Fibroblast of skin of left quadriceps (primary cell): ENCODE results near the gene SORCS2.

Source experiments
- DNase-seq, 2 experiments: peaks; one replicate each; pipeline ENCODE4 v3.0.0-alpha.2; 2013; ENCODE audit warnings: low read depth in 2 of 2

Gene SORCS2

DNA sequence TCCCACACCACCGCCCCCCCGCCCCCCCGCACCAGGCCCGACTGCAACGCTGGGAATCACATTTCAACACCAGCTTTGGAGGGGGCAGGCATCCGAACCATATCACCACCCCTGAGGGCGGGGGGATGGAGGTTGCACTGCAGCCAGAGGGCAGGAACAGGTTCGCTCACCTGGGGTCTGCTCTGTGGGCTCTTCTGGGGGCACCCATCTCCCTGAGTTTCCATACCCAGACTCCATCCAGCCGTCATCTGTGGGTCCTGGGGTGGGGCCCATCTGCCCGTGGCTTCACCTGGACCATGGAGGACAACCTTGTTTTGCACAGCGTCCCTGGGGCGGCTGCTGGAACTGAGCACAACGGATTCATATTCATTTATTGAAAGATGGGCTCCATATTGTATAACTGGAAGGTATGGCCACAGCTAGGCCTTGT is 235.5 kb downstream of the SORCS2 start:
- DNase-seq: no peak

DNA sequence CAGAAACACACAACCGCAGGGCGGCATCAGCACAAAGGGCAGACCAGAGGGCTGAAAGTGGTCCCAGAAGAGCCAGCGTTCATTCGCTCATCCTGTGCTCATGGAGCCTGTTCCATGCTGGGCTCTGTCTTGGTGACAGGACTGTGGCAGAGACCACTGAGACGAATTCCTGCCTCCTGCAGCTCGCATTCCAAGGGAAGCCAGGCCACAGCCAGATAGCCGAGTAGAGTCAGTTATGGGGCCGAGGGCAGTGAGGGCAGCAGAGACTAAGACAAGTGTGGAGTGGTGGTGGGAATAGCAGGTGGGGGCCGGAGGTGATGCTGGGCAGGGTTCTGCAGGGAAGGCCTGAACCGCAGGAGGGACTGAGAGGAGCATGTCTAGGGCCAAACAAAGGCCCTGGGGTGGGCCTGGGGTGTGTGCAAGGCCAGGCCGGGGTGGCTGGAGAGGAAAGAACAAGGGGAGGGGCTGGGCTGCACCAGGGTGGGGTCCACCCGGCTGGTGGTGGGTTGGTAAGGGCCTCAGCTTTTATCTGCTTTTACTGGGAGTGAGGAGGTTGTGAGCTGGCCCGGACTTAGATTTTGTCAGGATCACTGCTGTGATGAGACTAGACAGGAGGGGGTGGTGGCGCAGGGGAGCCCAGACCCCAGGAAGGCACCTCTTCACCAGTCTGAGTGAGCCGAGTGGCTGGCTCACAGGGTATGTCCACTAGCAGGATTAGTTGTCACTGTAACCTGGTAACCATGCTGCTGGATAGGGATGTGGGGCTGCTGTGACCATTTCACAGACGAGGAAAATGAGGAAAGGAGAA is 236.1 kb downstream of the SORCS2 start:
- DNase-seq: no peak

DNA sequence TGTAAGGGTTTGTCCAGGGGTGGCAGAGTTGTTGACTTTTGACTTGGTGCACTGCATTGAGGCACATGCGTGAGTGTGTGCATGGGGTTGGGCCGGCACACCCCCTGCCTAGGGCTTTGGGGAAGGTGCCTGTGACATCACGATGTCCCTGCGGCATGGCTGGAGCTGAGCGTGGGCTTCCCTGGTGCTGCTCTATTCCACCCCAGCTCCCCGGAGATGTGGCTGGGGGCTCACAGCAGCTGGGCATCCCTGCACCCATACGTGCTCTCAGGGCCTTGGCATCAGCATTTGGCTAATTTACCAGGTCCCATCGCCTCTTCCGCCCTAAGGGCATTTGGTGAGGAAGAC is 236.7 kb downstream of the SORCS2 start:
- DNase-seq: no peak

DNA sequence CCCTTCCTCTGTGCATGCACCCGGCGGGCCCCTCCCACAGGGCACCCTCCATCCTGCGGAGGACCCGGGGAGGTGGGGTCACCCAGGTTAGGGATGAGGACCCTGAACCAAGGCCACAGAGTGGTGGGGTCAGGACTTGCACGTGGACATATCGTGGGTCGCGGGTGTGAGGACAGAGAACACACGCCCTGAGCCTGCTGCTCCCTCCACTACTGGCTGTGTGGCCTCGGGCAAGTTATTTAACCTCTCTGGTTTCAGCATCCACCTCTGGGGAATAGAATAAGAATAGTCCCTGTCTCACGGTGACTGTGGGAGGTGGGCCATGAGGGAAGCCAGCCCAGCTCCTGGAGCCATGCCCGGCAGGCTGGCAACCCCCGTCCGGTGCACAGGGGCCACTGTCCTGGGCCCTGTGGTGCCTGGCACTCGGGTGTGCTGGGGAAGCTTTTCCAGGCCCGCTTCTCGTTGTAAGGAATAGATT is 237.3 kb downstream of the SORCS2 start:
- no peak for DNase-seq

DNA sequence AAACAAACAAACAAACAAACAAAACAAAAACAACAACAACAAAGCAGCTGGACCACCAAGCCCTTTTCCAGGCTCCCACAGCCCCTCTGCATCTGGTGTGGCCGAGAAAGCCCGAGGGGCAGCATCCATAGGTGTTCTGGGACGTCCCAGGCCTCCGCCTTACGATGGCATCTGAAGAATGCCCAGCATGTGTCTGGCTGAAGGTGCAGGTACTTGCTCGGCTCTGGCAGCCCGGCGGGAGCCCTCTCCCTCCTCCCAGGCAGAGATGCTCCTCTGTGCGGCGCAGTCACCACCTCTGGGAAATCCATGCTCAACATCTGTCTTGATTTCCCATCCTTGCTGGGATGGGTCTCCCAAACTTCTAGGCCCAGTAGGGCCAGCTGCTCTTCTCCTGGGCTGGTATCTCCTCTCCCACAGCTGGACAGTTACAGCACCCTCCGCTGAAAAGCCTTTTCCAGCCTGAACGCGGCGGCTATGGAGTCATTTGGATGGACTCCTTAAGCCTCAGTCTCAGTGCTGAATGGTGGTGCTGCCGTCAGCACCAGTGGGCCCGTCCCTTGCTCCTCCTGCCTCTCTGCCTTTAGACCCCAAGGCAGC is 238.1 kb downstream of the SORCS2 start:
- DNase-seq: no peak

DNA sequence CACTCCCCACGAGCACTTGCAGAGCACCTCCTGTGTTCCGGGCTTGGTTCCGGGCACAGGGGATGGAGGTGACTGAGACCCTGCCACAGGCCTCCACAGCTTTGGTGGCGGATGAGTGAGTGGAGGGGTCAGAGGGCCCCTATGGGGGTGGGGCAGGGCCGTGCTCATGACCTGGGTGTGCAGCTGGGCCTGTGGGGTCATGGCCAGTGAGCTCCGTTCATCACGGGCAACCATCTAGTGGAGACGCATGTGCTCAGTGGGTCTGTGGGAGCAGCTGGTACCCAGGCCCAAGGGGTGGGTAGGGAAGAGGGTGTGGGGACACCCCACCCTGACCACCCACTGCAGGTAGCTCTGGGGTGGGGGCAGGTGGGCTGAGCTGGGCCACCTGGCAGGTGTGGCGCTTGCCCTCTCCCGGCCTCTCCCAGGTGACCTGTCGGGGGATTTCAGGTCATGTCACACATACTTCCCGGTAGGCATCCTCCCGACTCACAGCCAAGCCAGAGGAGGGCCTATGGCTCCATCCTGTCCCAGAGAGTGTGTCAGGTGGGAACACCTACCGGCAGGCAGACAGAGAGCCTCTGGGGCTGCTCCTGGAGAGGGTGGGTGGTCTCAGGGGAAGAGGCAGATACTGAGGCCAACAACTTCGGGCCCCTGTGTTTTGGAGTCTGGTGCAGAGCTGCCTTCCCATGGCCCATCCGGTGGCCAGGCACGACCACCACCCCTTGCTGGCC is 238.8 kb downstream of the SORCS2 start:
- DNase-seq: no peak

DNA sequence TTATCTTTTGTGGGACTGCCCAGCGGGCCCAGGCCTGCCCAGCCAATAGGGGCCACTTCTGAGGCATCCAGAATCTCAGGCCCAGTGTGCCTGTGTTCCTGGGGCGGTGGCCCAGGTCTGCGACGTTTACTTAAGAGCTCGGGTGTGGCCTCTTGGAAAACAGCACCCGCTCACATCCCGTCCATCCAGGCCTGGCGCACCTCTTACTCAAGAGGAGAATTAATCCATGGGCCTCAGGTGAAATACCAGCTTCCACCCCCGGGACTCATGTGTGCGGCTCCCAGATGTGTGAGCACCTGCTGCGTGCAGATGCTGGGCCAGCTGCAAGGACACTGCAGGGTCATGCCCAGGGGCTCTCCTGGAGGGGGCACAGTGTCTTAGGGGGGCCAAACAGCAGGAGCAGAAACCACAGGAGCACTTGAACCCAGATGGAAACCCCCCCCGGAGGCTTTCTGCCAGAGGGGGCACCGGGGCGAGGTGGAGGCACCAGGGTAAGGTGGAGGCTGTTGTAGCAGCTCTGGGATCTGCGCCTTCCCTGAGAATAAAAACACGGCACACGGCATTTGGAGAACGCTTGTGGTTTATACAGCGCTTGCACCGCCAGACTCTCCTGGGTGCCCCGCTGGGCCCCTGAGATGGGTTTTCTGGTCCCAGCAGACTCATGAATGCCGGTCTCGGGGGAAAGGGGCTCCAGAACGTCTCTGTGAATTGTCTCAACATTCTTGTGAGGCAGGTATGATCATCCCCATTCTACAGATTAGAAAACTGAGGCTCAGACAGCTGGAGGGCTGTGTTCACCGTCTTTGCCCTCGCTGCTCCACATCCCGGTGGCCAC is 239.6 kb downstream of the SORCS2 start:
- DNase-seq: no peak

DNA sequence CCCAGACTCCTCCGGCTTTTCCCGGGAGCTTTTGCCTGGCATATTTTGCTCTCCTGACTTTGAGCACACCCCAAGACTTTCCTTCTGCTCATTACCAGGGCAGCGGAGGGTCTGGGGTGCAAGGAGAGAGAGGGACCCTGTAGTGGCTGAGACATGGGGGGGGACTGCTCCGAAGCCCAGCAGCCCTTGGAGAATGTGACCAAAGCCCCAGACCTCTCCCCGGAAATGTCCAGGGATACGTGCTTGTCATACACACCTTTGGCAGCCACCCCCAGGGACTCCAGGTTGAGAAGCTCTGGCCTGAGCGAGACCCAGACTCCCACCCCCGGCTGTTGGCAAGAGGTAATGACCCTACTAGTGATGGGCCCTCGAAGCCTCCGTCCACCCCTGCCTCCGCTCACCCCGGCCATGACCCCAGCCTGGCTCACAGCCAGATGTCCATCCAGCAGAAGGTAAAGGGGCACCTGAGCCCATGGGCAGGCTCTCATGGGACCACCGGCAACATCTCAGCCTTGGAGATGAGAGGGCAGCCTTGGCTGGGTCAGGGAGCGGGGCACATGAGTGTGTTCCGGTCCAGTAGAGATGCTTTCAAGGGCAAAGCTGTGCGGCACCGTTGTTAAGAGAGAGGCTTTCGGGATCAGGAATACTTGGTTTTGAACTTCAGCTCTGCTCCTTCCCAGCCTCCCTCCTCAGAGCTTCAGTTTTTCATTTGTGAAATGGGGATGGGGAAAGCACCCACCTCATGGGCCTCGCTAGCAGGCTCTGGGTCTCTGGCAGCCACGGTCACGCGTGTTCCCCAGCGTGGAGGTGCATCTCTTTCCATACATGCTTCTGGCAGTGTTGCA is 240.4 kb downstream of the SORCS2 start:
- DNase-seq: no peak

DNA sequence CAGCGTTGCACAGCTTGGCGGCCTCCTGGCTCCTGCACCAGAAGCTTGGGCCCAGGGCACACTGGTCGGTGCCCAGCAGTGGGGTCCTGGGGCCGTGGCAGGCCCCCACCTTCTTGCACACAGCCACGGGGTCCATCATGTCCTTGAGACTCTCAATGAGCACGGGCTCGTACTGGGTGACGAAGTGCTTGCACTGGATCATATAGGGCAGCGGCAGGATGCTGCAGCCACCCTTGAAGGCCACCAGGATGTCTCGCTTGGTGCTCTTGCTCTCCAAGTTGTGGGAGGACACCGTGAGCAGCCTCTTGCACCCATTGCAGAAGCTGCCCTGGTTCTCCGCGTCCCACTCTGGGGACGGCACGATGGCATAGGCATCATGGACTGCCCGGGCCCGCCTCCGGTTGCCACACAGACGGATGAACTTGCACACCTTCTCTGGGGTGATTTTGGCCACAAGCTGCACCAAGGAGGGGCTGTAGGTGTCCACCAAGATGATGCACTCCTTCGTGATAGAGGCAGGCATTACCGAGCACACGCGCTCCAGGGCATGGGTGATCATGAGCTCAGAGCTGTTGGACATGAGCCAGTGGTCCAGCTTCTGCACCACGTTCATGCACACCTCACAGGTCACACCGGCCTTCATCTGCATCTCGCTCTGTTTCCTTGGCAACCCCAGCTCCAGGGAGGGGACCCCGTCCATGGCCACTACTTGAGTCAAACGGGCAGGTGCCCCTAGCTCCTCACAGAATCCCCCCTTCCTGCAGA is 241.2 kb downstream of the SORCS2 start:
- DNase-seq: no peak

DNA sequence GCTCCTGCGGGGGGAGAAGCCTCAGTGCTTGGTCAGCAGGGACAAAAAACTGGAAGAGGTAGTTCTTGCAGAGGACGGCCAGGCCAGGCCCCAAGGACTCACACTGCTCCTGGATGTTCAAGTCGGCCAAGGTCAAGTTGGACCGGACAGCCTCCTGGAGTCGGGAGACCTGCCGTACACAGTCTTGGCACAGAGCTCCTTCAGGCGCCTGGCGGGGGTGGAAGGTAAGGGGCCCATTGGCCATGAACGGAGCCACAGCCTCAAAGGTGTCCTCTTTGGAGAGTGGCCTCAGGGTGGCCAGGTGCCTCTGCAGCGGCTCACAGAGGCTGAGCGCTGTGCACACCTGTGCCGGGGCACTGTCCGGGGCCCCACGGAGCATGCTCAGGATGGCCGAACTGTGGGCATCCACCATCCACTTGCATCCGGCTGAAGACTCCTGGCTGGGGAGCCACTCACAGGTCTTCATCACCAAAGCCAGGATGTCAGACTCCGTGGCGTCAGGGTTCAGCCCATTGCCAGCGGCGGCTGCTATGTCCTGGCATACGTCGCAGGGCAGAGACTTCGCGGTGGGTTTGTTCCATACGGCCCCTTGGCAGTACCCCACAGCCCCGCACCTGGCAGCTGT is 241.9 kb downstream of the SORCS2 start:
- no peak for DNase-seq

DNA sequence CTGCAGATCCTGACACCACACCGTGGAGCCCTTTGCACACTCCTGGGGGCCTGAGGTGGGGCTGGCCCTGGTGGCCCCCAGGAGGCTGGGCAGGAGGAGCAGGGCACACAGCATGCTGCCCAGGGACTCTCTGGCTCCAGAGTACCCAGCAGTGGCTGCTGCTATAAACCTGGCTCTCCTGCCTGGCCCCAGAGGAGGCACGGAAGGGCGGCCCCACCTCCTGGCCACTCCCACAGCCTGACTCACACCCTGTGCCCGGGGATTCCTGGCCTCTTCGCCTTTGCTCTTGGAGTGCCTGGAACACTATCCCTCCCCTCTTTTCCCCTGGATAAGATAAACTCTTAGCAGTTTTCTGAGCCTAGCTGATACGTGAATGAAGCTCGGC is 242.4 kb downstream of the SORCS2 start, which contains the start of gene PSAPL1:
Gene PSAPL1 (minus strand): TSS at position 165 of the 385 bp plus-strand sequence. CDS start 51 bp downstream, at position 114.
- DNase-seq: no peak

DNA sequence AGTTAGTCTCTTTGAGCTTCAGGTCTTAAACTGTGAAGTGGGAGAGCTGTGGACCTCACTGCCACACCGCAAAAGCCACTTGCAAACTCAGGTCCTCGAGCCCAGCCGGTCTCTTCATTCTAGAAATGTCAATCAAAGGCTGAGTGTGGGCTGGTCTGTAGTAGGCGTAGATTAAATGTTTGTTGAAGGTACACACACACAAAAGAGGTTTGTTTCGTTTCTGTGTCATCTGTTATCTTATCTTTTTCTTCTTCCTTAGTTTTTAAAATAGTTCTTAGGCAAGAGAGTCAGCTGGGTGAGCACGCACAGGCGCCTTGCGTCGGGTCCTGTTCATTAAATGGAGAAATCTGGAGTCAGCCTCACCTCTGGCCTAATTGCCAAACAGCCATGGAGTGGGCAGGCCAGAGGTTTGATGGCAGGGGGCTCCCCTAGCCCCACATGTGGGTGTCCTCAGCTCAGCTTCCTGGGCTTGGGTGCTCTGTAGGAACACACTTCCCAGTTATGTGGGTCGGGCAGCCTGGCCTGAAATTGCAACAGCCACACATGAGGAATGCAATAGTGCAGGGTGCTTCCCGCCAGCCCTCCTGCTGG is 243.2 kb downstream of the SORCS2 start:
- DNase-seq: no peak

DNA sequence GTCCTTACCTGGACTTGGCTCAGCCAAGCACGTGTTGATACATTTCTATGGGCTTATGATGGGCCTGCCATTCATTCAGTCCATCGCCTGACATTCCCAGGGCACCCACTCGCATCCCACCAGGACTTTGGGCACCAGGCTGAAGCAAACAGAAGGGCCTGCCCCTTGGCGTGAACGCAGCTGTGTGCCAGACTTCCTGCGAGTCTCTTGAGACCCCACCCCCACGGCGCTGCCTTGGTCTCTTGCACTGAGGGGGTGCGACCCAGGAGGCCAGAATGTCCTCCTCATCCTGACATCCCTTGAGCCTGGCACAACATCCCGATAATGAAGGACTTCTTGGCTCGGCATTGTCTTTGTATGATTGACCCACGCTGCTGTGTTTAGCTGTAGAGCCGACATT is 243.9 kb downstream of the SORCS2 start:
- DNase-seq: no peak

DNA sequence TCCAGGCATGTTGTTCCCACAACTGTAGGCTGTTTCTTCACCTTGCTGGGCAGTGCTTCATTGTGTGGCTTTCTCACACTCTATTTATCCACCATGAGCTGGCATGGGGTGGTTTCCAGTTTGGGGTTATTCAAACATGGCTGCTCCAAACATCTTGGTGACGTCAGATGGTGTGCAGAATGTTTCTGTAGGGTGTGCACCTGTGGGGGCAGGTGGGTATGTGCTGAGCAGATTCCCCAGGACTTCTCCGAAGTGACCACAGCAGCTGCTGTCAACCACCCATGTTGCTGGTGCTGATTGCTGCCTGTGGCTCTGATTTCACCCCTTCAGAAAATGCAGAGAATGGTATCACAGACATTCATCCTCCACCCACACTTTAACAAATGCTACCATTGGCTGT is 247.4 kb downstream of the SORCS2 start:
- DNase-seq: no peak

DNA sequence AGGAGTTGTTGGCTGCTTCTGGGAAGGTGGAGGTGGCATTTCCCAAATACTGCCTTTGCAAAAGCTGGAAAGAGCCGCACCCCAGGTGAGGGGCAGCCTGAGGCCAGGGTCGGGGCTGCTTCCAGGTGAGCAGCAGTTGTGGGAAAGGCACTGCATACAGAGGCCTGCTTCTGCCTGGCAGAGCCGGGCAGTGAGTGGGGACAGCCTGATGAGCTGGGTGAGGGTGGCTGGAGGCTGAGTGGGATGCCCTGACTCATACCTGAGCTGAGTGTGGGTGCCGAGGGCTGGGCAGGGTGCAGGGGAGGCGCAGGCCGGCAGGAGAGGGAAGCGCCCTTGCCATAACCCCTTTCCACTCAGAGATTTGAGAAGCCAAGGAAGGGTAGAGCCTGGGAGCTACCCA is 248.9 kb downstream of the SORCS2 start:
- no peak for DNase-seq

DNA sequence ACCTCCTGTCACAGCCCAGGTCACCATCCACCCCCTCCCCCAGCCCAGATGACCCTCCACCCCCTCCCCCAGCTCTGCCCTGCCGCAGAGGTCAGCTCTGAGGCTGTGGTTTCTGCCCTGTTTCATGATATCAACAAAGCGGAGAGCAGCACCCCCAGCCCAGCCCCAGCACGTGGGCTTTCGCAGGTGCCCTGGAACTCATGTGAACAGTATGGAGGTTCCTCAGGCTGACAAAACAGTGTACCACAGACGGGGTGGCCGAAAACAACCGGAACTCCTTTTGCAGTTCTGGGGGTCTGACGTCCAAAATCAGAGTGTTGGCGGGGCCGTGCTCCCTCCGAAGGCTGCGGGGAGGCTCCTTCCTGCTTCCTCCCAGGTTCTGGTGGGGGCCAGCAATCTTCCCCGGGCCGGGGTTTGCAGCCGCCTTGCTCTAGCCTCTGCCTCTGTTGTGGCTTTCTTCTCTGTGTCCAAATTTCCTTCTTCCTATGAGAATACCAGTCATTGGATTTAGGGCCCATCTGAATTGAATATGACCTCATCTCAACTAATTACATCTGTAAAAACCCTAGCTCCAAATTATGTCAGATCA is 250.3 kb downstream of the SORCS2 start:
- DNase-seq: no peak

DNA sequence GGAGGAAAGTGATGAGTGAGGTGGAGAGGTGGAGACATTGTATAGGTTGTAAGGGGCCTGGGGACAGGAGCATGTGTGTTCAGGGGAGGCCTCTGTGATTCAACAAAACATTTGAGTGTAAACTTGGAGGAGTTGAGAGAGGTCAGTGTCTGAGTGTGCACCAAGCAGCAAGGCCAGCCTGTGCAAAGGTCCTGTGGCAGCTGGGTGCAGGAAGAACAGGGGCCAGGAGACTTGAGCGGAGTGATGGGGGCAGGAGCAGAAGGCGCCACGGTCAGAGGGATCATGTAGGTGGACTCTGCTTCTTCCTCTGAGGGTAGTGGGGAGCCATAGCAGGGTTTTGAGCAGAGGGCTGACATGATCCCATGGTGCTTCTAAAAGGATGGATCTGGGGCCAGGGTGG is 252.0 kb downstream of the SORCS2 start:
- DNase-seq: no peak

DNA sequence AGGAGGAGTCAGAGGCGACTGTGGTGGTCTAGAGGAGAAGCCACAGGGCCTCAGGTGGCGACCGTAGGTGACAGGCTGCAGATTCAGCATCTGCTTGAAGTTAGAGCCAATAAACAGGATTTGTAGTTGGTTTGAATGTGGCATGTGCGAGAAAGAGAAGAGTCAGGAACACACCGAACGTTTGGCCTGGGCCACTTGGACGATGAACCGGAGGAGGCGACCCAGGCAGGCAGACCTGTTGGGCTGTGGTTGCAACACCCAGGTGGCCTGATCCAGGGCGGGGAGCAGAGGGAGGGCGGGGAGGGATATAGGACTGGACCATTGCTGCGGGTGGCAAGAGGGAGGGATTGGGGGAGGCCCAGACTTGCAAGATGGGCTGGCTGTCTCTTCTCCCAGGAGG is 252.4 kb downstream of the SORCS2 start:
- no peak for DNase-seq

DNA sequence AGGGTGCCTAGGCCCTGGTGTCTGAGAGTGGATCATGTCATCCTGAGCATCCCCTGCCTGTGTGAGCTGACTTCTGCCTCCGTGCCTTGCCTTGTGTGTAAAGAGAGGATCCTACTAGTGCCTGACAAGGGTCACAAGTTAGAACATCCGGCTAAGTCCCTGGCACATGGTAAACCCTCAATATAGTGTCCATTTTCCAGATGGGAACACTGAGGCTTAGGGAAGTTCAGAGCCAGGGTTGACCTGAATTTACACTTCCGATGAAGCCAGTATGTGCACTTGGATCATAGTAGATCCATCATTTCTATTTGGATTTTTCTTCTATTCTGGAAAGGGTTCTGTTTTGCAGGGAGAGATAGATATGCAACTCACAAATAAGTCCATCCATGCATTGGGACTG is 254.9 kb downstream of the SORCS2 start:
- no peak for DNase-seq
